ENCODE measurements around the gene USP12. TPM values are rescaled to one million over a fixed set of nuclear protein-coding genes. Genes with fewer than 3 reads are reported as not detected.

USP12 gene
- total RNA-seq, 1 experiment from 2014 or later = 36.2 TPM

DNA sequence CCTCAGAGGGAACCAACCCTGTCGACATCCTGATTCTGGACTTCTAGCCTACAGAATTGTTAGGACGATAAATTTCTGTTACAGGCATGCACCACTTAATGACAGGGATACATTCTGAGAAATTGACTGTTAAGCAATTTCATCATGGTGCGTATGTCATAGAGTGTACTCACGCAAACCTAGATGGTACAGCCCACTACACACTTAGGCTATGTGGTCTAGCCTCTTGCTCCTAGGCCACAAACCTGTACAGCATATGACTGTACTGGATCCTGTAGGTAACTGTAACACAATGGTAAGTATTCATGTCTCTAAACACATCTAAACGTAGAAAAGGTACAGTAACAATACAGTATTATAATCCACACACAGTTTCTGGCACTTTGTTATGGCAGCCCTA is 13.3 kb downstream of the USP12 start:
- H3K27ac Mint-ChIP-seq (ENCODE audit: unreplicated experiment) = no peak overlapping the region
- H3K4me3 Mint-ChIP-seq (ENCODE audit: unreplicated experiment) = no peak overlapping the region
- Histone ChIP-seq H3K4me1 (no peaks in the 10 kb centered on the region), H3K9me3 (no peaks in the 10 kb centered on the region), H3K4me3 (ENCODE audit: low read depth, low read length) (no peak overlapping the region), H3K27me3 (replicated peaks; ENCODE audit: control insufficient read depth, insufficient read depth, low read length) (no peaks in the 10 kb centered on the region), H3K36me3 (ENCODE audit: control insufficient read depth, insufficient read depth, low read length) (no peaks in the 10 kb centered on the region; the same call in 1 of the 2 replicates)
- intact Hi-C loops (cut with micrococcal nuclease; ENCODE audit: unreplicated experiment) = no loop called here
- H3K4me1 Mint-ChIP-seq (ENCODE audit: low read depth, unreplicated experiment) = peaks cover 28% of the 10 kb centered on the region
- ChIA-PET CTCF (interaction anchor here (0.6 kb wide), 1 partner anchor 16 kb away, joined by 3 read pairs; no protein-coding TSS in a partner anchor), POLR2A (no interaction called here)
- no TSS peak for BruUV-seq (replicated peaks)
- peaks cover 25% of the 10 kb centered on the region for H3K9me3 Mint-ChIP-seq (ENCODE audit: unreplicated experiment)
- H3K27me3 Mint-ChIP-seq (ENCODE audit: insufficient read depth, unreplicated experiment) = no peaks in the 10 kb centered on the region
- no peak for TF ChIP-seq CTCF (IDR thresholded peaks at IDR 0.05; ENCODE audit: insufficient read depth in 1 of 2, low read depth in 1 of 2, low read length in 1 of 2, severe bottlenecking in 1 of 2, unreplicated experiment in 1 of 2)
- peaks cover 6% of the 10 kb centered on the region for H3K36me3 Mint-ChIP-seq (ENCODE audit: insufficient read depth, unreplicated experiment)
- DNase-seq = no peak

DNA sequence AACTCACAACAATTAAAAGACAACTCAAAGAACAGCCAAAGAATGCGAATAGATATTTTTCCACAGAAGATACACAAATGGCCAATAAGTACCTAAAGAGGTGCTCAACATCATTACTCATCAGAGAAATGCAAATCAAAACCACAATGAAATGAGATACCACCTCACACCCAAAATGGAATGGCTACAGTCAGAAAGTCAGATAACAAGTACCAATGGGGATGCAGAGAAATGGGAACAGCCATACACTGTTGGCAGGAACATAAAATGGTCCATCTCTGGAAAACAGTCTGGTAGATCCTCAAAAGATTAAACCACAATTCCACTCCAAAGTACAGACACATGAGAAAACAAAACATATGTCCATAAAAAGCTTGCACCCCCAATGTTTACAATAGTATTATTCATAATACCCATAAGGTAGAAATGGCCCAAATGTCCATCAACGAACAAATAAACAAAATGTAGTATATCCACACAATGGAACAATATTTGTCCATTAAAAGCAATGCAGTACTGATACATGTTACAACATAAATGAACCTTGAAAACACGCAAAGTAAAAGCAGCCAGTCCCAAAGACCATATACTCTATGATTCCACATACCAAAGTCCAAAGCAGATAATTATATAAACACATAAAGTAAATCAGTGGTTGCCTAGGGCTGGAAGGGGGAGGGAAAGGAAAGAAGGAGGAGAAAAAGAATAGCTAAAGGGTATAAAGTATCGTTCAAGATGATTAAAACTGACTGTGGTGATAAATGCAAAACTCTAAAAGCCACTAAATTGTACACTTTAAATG is 19.6 kb downstream of the USP12 start:
- Histone ChIP-seq H3K9me3 (no peaks in the 10 kb centered on the region), H3K36me3 (ENCODE audit: control insufficient read depth, insufficient read depth, low read length) (no peaks in the 10 kb centered on the region), H3K4me3 (ENCODE audit: low read depth, low read length) (no peak overlapping the region), H3K27me3 (replicated peaks; ENCODE audit: control insufficient read depth, insufficient read depth, low read length) (no peaks in the 10 kb centered on the region), H3K4me1 (peaks cover 7% of the 10 kb centered on the region)
- Mint-ChIP-seq H3K27ac (ENCODE audit: unreplicated experiment) (no peak overlapping the region), H3K27me3 (ENCODE audit: insufficient read depth, unreplicated experiment) (no peaks in the 10 kb centered on the region), H3K4me3 (ENCODE audit: unreplicated experiment) (no peak overlapping the region), H3K4me1 (ENCODE audit: low read depth, unreplicated experiment) (peaks cover 22% of the 10 kb centered on the region), H3K36me3 (ENCODE audit: insufficient read depth, unreplicated experiment) (peaks cover 7% of the 10 kb centered on the region), H3K9me3 (ENCODE audit: unreplicated experiment) (peaks cover under 1% of the 10 kb centered on the region)
- CTCF ChIA-PET = no interaction called here
- POLR2A ChIA-PET = no interaction called here
- no peak for TF ChIP-seq CTCF (IDR thresholded peaks at IDR 0.05; ENCODE audit: insufficient read depth in 1 of 2, low read depth in 1 of 2, low read length in 1 of 2, severe bottlenecking in 1 of 2, unreplicated experiment in 1 of 2)
- DNase-seq = no peak
- no TSS peak for BruUV-seq (replicated peaks)
- intact Hi-C loops (cut with micrococcal nuclease; ENCODE audit: unreplicated experiment) = no loop called here

DNA sequence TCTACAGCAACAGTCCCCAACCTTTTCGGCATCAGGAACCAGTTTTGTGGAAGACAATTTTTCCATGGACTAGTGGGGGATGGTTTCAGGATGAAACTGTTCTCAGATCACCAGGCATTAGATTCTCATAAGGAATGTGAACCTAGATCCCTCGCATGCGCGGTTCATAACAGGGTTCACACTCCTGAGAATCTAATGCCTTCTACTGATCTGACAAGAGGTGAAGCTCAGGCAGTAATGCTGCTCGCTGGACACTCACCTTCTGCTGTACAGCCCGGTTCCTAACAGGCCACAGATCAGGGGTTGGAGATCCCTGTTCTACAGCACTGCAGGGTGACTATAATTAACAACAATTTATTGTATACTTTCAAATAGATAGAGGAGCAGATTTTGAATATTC is 21.9 kb downstream of the USP12 start:
- Histone ChIP-seq H3K36me3 (ENCODE audit: control insufficient read depth, insufficient read depth, low read length) (no peaks in the 10 kb centered on the region), H3K27me3 (replicated peaks; ENCODE audit: control insufficient read depth, insufficient read depth, low read length) (no peaks in the 10 kb centered on the region), H3K9me3 (no peaks in the 10 kb centered on the region), H3K4me1 (peaks cover 7% of the 10 kb centered on the region), H3K4me3 (ENCODE audit: low read depth, low read length) (no peak overlapping the region)
- H3K27ac Mint-ChIP-seq (ENCODE audit: unreplicated experiment) = no peak overlapping the region
- BruUV-seq (replicated peaks) = no TSS peak
- ChIA-PET CTCF (no interaction called here), POLR2A (no interaction called here)
- no peak for TF ChIP-seq CTCF (IDR thresholded peaks at IDR 0.05; ENCODE audit: insufficient read depth in 1 of 2, low read depth in 1 of 2, low read length in 1 of 2, severe bottlenecking in 1 of 2, unreplicated experiment in 1 of 2)
- H3K4me3 Mint-ChIP-seq (ENCODE audit: unreplicated experiment) = no peak overlapping the region
- peaks cover 26% of the 10 kb centered on the region for H3K4me1 Mint-ChIP-seq (ENCODE audit: low read depth, unreplicated experiment)
- intact Hi-C loops (cut with micrococcal nuclease; ENCODE audit: unreplicated experiment) = no loop called here
- H3K36me3 Mint-ChIP-seq (ENCODE audit: insufficient read depth, unreplicated experiment) = peaks cover 7% of the 10 kb centered on the region
- no peaks in the 10 kb centered on the region for H3K9me3 Mint-ChIP-seq (ENCODE audit: unreplicated experiment)
- no peaks in the 10 kb centered on the region for H3K27me3 Mint-ChIP-seq (ENCODE audit: insufficient read depth, unreplicated experiment)
- no peak for DNase-seq
